HT1080 (cell line): ENCODE measurements around the gene SEPHS2. TPM values are rescaled to one million over a fixed set of nuclear protein-coding genes. Genes with fewer than 3 reads are reported as not detected.
"Not testable (repeated sequence)": the region's sequence is repeated elsewhere in the genome, so short reads cannot be mapped to it uniquely, and the experiment has no call there.

Experiments
- DNase-seq: peaks from one replicate; pipeline ENCODE4 v3.0.0-alpha.2; 2015; ENCODE audit warnings: low read depth
- small RNA-seq: library from RNA; depleted of rRNA; stranded (forward); fragments of <200 nt; gene quantifications from one replicate; pipeline ENCODE3, GENCODE V24; 2014
- total RNA-seq: library from RNA; depleted of rRNA; stranded (reverse); fragments of >200 nt; shearing (Covaris generic); gene quantifications from 2 replicates; pipeline ENCODE4 v1.2.3, GENCODE V29; 2014; rRNA removed

SEPHS2 gene
- total RNA-seq, 1 experiment from 2014 or later, result 8.2 TPM

DNA sequence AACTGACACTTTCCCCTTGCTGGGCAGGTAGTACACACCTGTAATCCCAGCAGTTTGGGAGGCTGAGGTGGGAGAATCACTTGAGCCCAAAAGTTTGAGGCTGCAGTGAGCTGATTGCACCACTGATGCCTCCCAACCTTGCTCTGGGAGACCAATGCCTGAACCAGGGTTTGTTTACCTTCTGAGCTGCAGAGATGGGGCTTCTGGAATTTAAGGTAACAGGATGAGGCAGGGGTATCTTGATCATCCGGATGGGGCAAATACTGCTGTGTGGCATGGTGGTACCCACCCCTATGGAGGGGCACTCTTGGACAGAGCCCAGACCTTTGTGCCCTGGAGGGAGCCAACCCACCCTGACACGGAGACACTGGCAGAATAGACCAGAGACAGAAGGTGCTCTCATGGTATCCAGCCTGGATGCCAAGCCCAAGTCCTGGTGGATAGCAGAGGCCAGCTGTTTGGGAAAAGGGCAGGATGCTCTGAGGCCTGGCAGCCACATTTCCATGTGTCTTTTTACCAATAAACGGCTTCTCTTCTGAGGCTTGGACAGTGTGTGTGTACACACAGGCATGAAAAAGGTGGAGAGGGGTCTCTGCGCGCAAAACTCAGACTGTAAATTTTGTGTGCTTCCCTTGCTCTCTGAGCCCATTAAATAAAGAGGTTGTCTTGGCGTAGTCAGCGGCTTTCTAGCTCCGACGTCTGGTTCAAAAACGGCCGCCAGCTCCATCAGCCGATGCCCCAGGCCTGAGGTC lies 46.1 kb downstream of the SEPHS2 start:
- no peak for DNase-seq

DNA sequence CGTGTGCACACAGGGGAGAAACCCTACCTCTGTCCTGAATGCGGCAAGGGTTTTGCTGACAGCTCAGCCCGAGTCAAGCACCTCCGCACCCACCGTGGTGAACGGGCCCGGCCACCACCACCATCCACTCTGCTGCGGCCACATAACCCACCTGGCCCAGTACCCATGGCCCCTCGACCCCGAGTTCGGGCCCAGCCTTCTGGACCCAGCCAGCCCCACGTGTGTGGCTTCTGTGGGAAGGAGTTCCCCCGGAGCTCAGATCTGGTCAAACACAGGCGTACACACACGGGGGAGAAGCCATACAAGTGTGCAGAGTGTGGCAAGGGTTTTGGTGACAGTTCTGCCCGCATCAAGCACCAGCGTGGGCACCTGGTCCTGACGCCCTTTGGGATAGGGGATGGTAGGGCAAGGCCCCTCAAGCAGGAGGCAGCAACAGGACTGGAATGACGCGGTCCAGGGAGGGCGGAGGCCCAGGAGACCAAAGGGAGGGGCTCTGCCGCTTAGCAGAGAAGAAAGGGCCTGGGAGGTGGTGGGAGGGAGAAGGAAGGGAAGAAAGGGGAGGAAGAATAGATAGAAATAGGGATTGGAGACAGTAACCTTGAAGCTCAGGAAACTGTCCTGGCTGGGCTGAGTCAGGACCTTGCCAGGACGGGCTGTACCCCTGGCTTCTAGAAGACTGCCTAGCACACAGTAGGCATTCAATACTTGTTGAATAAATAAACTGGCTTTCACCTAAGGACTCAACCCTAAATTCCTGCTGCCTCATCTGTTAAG lies 46.8 kb downstream of the SEPHS2 start:
- no peak for DNase-seq

DNA sequence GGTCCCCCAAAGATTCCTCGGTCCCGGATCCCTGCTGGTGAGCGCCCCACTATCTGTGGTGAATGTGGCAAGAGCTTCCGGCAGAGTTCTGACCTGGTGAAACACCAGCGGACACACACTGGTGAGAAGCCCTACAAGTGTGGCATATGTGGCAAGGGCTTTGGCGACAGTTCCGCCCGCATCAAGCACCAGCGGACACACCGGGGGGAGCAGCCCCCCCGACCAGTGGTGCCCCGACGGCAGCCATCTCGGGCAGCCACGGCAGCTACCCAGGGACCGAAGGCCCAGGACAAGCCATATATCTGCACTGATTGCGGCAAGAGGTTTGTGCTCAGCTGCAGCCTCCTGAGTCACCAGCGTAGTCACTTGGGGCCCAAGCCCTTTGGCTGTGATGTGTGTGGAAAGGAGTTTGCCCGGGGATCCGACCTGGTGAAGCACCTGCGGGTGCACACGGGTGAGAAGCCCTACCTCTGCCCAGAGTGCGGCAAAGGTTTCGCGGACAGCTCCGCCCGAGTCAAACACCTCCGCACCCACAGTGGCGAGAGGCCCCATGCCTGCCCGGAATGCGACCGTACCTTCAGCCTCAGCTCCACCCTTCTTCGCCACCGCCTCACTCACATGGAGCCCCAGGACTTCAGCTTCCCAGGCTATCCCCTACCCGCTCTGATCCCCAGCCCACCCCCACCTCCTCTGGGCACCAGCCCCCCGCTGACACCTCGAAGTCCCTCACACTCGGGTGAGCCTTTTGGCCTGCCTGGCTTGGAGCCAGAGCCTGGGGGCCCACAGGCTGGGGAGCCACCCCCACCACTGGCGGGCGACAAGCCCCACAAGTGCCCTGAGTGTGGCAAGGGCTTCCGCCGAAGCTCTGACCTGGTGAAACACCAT lies 47.7 kb downstream of the SEPHS2 start:
- DNase-seq, result no peak

DNA sequence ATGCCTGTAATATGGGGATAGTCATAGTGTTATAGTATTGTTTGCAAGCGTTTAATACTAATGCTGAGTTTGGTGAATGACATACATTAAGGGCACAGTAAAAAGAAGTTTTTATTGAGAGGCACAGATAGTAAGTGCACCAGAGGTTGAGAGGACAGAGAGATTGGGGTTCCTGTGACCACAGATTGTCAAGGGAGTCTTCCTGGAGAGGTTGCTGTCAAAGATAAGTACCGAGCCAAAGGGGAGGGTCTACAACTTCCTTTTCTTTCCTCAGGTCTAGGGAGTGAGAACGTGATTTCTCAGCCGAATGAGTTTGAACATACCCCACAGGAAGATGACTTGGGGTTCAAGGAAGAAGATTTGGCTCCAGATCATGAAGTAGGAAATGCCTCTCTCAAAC lies 48.6 kb downstream of the SEPHS2 start:
- DNase-seq, result no peak

DNA sequence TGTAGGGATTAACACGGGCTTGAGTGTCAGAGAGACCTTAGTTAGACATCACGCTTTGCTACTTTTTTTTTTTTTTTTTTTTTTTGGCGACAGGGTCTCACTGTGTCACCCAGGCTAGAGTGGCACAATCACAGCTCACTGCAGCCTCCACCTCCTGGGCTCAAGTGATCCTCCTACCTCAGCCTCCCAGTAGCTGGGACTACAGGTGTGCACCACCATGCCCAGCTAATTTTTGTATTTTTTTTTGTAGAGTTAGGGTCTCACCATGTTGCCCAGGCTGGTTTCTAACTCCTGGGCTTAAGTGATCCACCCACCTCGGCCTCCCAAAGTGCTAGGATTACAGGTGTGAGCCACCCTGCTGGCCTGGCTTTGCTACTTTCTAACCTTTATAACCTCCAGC lies 49.0 kb downstream of the SEPHS2 start:
- DNase-seq, result not testable (repeated sequence)

DNA sequence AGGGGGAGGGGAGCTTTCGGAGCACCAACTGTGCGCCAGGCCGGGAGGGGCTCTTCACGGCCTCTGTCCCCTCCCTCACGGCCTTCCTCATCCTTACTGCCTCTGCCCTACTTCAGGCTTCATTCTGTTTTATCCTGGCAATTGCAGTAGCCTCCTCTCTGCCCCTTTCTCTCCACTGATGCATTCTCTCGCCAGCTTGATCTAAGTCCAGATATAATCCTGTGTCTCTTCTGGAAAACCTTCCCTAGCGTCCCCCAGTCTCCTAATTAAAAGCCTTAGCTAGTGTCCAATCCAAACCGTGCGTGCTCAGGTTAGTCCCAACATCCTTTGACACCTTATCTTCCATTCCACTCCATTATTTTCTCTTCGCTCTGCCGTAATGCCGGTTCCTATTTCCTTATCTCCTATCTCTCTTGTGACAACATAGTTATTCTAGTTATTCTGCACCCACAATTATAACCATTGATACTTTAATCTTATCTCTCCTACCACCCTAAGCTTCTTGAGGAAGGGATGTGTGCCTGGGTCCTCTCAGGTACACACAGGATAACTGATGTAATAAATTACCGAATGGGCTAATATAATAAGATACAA lies 49.6 kb downstream of the SEPHS2 start:
- DNase-seq, result peak; percentile 41

DNA sequence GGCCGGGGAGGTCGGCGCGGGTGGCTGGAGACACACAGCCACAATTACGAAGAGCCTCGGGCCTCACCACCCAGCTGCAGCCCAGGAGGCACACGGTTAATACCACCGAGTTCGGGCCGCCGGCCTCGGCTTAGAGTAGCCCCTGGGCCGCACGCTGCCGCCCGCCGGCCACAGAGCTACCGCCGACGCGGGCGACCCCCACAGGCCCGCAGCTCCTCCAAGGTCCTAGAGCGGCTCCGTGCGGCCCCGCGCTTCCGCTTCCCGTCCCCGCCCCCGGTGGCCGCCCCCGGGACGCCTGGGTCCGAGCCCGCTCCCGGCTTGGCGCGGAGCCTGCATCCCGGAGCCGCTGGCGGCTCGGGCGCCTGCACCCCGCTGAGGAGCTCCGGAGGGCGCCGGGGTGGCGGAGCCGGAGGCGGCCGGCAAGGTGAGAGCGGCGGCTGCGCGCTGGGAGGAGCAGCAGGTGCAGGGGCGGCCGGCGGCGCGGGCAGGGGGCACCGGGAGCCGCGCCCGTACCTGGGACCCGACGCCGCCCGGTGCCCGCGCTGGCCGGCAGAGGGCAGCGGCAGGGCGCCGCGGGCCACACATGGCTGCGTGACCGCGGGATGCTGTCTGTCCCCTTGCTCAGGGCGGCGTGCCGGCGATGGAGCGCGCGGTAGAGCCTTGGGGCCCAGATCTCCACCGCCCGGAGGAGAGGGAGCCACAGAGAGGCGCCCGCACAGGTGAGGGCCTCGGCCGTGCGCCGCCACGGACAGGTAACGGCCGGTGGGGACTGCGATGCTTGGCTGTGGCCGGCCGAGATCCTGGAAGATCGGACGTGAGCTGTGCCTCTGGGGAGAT lies 50.3 kb downstream of the SEPHS2 start, which contains the start of gene ZNF48:
Gene ZNF48 (plus strand): TSS at position 266 of the 837 bp plus-strand sequence. CDS start 375 bp downstream, at position 641.
- DNase-seq, result peak; percentile 67

DNA sequence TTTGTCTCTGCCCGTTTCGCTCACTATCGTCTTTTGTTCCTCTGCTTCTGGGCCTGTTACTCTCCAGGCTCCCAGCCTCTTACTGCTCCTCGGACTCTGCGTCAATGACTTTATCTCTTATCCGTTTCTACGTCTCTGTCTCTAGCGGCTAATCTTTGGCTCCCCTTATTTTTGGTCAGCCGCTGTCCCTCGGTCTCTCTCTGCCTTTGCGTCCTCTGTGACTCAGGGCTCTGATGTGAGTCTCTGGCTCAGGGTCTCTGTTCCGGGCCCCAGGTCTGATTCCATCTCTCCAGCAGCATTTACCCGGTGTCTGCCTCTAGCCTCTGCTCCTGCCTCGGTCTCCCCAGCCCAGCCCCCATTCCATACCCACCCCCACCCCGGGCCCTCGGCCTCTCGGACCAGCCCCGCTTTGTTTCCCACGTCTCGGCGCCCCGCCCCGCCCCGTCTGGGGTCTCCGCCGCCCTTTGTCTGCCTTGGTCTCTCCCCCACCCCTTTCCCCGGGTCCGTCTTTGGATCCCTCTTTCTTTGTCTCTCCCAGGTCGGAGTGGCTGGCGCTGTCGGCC lies 51.0 kb downstream of the SEPHS2 start:
- no peak for DNase-seq

Small RNA genes lying within 50 kb of the gene (small RNA-seq; reads per million reads assigned to genes)
- not detected for gene RF00019
- gene RF00406, result 0.41 reads per million, percentile 46 among the genes with 10 or more reads in this experiment
- 0.07 reads per million for gene RNU7-61P

Other genes with a start within 250 kb of the SEPHS2 start
- 3.8 and 15.1 TPM in 2 replicates for gene SULT1A3, start 246.6 kb downstream of the SEPHS2 start, total RNA-seq
- 0.79 and 1.4 TPM in 2 replicates for gene NPIPB13, start 197.4 kb downstream of the SEPHS2 start, total RNA-seq
- gene CD2BP2, start 90.6 kb downstream of the SEPHS2 start, total RNA-seq, result 70.0 and 77.7 TPM in 2 replicates
- gene TBC1D10B, start 75.4 kb downstream of the SEPHS2 start, total RNA-seq, result 33.4 and 37.2 TPM in 2 replicates
- gene MYL11, start 71.1 kb downstream of the SEPHS2 start, total RNA-seq, result not detected in 2 replicates
- 0.26 and 0.43 TPM in 2 replicates for gene SEPTIN1, start 63.3 kb downstream of the SEPHS2 start, total RNA-seq
- gene ZNF48, start 50.5 kb downstream of the SEPHS2 start, total RNA-seq, result 12.2 and 13.6 TPM in 2 replicates
- 14.0 and 16.1 TPM in 2 replicates for gene ZNF771, start 38.3 kb downstream of the SEPHS2 start, total RNA-seq
- 47.1 and 71.1 TPM in 2 replicates for gene DCTPP1, start 15.8 kb downstream of the SEPHS2 start, total RNA-seq
- not detected in 2 replicates for gene ITGAL, start 26.9 kb upstream of the SEPHS2 start, total RNA-seq
- 67.2 and 76.7 TPM in 2 replicates for gene ZNF768, start 80.7 kb upstream of the SEPHS2 start, total RNA-seq
- 7.3 and 9.5 TPM in 2 replicates for gene ZNF747, start 89.0 kb upstream of the SEPHS2 start, total RNA-seq
- gene ZNF764, start 112.5 kb upstream of the SEPHS2 start, total RNA-seq, result 4.4 and 4.9 TPM in 2 replicates
- 6.5 and 7.2 TPM in 2 replicates for gene ZNF688, start 125.8 kb upstream of the SEPHS2 start, total RNA-seq
- 5.4 and 7.7 TPM in 2 replicates for gene ZNF785, start 139.8 kb upstream of the SEPHS2 start, total RNA-seq
- gene ZNF689, start 164.5 kb upstream of the SEPHS2 start, total RNA-seq, result 9.5 and 10.6 TPM in 2 replicates
- gene PRR14, start 205.1 kb upstream of the SEPHS2 start, total RNA-seq, result 11.0 and 26.6 TPM in 2 replicates
- gene FBRS, start 212.6 kb upstream of the SEPHS2 start, total RNA-seq, result 20.0 and 23.1 TPM in 2 replicates